HG02588 (cell line): Measurements from ENCODE around the gene ZNF600.
"Not testable (repeated sequence)": the region's sequence is repeated elsewhere in the genome, so short reads cannot be mapped to it uniquely, and the experiment has no call there.

ENCODE experiments used
- ATAC-seq: cut with Tn5 transposase; IDR thresholded peaks from one replicate; pipeline ENCODE4 v1.9.1; 2021; ENCODE audit warnings: mild to moderate bottlenecking, moderate library complexity; ENCODE audit not compliant: unreplicated experiment

Gene ZNF600

GRCh38 chr19:52742516-52742915 lies 44.1 kb downstream of the ZNF600 start:
- no peak for ATAC-seq

- ATAC-seq: no peak
These were observed 44.6 kb downstream of the ZNF600 start for GRCh38 chr19:52741951-52742485.

GRCh38 chr19:52741371-52741770 lies 45.2 kb downstream of the ZNF600 start:
- ATAC-seq: not testable (repeated sequence)

- no peak for ATAC-seq
These were observed 47.0 kb downstream of the ZNF600 start for GRCh38 chr19:52739576-52739975.

GRCh38 chr19:52735734-52736133 lies 50.9 kb downstream of the ZNF600 start:
- no peak for ATAC-seq

GRCh38 chr19:52734893-52735661 lies 51.5 kb downstream of the ZNF600 start, which contains the start of gene ZNF611:
Gene ZNF611, minus strand, starts transcription at chr19:52735044. Its CDS starts 19,150 bp downstream, at chr19:52715894.
- ATAC-seq: peak; percentile 84

GRCh38 chr19:52734331-52734892 lies 52.2 kb downstream of the ZNF600 start:
- peak; percentile 26 for ATAC-seq

- ATAC-seq: not testable (repeated sequence)
These were observed 60.5 kb downstream of the ZNF600 start for GRCh38 chr19:52726051-52726450.

- ATAC-seq: no peak
These were observed 61.0 kb downstream of the ZNF600 start for GRCh38 chr19:52725528-52725961.

GRCh38 chr19:52724701-52725514 lies 61.7 kb downstream of the ZNF600 start:
- ATAC-seq: no peak

GRCh38 chr19:52723907-52724598 lies 62.5 kb downstream of the ZNF600 start:
- not testable (repeated sequence) for ATAC-seq

- no peak for ATAC-seq
These were observed 64.3 kb downstream of the ZNF600 start for GRCh38 chr19:52722062-52723003.

- not testable (repeated sequence) for ATAC-seq
These were observed 66.0 kb downstream of the ZNF600 start for GRCh38 chr19:52720541-52720940.

- no peak for ATAC-seq
These were observed 70.1 kb downstream of the ZNF600 start for GRCh38 chr19:52716522-52716921.

- ATAC-seq: not testable (repeated sequence)
These were observed 70.7 kb downstream of the ZNF600 start for GRCh38 chr19:52715902-52716301.

- ATAC-seq: not testable (repeated sequence)
These were observed 71.3 kb downstream of the ZNF600 start for GRCh38 chr19:52715330-52715729.
